ENCODE measurements around the gene TMEM89.

TMEM89 gene

GRCh38 chr3:48624767-48625166 is 3.2 kb upstream of the TMEM89 start:
- in situ Hi-C loops (cut with HindIII; ENCODE audit: low pct_ligation_motif_present, low pct_unique_long_range_greater_than_20kb, low sequenced_read_pairs): no loop called here
- DNase-seq: no peak

GRCh38 chr3:48623851-48624547 is 2.4 kb upstream of the TMEM89 start:
- in situ Hi-C loops (cut with HindIII; ENCODE audit: low pct_ligation_motif_present, low pct_unique_long_range_greater_than_20kb, low sequenced_read_pairs): no loop called here
- DNase-seq: no peak

DNA sequence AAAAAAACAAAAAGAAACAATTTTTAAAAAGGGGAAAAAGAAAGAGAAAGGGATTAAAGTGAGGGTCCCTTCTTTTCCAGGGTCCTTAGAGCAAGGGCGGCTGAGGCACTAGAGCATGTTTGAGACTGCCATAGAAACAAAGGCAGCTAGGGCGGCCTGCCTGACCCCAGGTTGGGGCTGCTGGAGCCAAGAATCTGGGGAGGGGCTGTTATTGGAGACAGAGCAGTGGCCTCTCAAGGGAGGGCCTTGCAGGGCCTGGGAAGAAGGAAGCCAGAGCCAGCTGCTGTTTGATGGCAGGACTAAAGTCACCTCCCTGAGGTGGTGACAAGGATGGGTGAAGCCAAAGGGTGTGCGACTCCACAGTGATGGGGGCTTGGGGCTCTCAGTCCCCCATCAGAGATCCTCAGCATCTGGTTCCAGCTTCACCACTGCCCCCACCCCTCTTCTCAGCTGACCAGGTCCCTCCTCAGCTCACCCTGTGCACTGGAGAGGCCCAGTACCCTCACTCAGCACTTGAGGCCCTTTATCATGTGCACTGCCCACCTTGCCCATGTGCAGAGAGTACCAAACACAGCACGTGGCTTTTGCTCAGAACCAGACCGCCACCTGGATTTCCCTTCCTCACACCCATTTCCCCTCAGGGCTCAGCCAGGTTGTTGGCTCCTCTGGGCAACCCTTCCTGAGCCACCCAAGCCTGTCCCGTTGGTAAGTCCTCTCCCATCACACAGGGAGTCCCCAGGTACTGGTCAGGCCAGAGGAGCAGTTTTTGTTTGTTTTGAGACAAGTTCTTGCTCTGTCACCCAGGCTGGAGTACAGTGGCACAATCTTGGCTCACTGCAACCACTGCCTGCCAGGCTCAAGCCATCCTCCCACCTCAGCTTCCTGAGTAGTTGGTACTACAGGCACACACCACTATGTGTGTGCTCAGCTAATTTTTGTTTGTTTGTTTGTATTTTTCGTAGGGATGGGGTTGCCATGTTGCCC is 1.7 kb downstream of the TMEM89 start:
- in situ Hi-C loops (cut with HindIII; ENCODE audit: low pct_ligation_motif_present, low pct_unique_long_range_greater_than_20kb, low sequenced_read_pairs): no loop called here
- no peak for DNase-seq

- in situ Hi-C loops (cut with HindIII; ENCODE audit: low pct_ligation_motif_present, low pct_unique_long_range_greater_than_20kb, low sequenced_read_pairs): no loop called here
- no peak for DNase-seq
Observed at GRCh38 chr3:48617559-48617958, 4.0 kb downstream of the TMEM89 start.

DNA sequence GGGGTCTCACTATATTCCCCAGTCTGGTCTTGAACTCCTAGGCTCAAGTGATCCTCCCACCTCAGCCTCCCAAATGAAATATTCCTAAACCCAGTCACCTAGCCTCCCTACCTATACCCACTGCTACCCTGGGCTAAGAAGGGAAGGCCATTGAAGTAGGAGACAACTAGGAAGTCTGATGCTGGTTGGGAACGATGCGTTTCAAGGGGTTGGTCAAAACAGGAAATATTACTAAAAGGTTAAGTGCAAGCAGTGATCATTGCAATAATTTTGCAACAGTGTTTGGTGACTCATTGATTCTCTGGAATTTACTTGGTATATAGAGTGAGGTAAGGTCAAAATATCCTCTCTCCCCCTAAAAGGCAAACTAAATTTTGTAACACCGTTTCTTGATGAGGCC is 7.5 kb downstream of the TMEM89 start:
- DNase-seq: no peak
- in situ Hi-C loops (cut with HindIII; ENCODE audit: low pct_ligation_motif_present, low pct_unique_long_range_greater_than_20kb, low sequenced_read_pairs): no loop called here

DNA sequence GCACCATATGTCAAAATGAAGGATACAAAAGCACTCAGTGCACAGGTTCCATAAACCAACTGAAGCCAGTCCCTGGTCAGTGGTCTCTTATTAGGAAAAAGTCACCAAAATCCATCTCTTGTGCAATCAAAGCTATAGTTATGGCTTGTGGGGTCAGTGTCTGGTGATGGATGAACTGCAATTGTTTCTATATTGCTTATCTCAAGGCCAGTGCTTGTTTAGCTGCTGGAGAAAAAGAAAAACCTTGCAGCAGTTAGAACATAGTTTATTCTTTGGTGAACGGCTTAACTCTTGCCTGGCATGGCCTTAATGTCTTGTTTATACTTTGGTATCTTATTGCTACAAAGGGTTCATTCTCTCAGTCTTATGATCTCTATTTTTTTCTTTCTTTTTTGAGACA is 9.3 kb downstream of the TMEM89 start:
- in situ Hi-C loops (cut with HindIII; ENCODE audit: low pct_ligation_motif_present, low pct_unique_long_range_greater_than_20kb, low sequenced_read_pairs): no loop called here
- DNase-seq: no peak

DNA sequence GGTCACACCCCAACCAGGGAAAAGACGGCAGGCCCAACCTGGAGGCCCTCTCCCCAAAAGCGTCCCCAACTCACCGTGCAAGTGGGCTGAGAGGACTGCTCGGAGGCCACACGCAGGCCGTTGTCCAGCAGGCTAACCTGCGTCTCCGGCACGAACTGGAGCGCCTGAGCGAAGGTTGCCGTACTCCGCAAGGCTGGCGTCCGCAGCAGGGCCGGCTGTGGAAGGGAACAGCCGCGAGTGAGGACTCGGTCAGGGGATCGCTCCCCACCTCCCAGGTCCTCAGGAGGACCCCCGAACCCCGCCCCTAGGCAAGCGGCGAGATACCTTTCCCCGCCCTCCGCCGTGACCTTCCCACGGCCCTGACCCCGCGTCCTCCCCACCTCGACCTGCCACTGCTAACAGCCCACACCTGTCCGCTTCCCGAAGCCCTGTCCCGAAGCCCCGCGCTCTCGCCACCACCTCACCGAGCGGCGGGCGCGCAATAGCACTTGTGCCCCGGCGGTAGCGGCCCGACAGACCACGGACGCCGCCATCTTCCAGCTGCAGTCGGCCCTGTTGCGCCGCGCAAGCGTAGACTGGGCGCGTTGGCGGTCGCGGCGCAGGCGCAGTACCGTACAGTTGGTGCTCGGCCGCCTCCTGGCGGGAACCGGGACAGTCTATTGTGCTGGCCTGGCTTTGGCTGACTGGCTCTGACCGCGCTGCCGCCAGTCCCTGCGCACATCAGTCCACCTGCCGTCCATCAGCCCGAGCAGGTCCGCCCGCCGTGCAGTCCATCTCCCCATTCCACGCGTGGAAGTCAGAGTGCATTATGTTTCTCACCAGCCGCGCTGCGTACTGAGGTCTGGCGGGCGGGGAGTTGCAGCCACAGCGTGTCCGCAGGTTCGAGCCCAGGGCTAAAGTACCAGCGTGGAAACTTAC is 12.2 kb downstream of the TMEM89 start, which contains the start of gene UQCRC1:
UQCRC1 (minus strand) TSS at position 559 of the 918 bp plus-strand sequence; CDS start at position 533, 26 bp downstream.
- in situ Hi-C loops (cut with HindIII; ENCODE audit: low pct_ligation_motif_present, low pct_unique_long_range_greater_than_20kb, low sequenced_read_pairs): no loop called here
- DNase-seq: peak; percentile 89

DNA sequence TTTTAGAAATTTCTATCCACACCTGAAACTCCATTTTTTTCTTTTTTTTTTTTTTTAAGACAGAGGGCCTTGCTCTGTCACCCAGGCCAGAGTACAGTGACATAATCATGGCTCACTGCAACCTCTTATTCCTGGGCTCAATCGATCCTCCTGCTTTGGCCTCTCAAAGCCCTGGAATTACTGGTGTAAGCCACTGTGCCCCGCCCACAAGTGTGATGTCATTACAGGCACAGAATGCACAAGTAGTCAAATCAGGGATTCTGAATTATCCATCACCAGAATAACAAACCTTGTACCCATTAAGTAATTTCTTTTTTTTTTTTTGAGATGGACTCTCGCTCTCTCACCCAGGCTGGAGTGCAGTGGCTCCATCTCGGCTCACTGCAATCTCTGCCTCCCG is 14.1 kb downstream of the TMEM89 start:
- in situ Hi-C loops (cut with HindIII; ENCODE audit: low pct_ligation_motif_present, low pct_unique_long_range_greater_than_20kb, low sequenced_read_pairs): no loop called here
- DNase-seq: no peak

- no peak for DNase-seq
- in situ Hi-C loops (cut with HindIII; ENCODE audit: low pct_ligation_motif_present, low pct_unique_long_range_greater_than_20kb, low sequenced_read_pairs): no loop called here
Observed at GRCh38 chr3:48601622-48601994, 20.0 kb downstream of the TMEM89 start.

GRCh38 chr3:48600711-48601621 is 20.6 kb downstream of the TMEM89 start:
- in situ Hi-C loops (cut with HindIII; ENCODE audit: low pct_ligation_motif_present, low pct_unique_long_range_greater_than_20kb, low sequenced_read_pairs): no loop called here
- DNase-seq: no peak

- no peak for DNase-seq
- in situ Hi-C loops (cut with HindIII; ENCODE audit: low pct_ligation_motif_present, low pct_unique_long_range_greater_than_20kb, low sequenced_read_pairs): no loop called here
Observed at GRCh38 chr3:48599509-48600285, 21.9 kb downstream of the TMEM89 start.

DNA sequence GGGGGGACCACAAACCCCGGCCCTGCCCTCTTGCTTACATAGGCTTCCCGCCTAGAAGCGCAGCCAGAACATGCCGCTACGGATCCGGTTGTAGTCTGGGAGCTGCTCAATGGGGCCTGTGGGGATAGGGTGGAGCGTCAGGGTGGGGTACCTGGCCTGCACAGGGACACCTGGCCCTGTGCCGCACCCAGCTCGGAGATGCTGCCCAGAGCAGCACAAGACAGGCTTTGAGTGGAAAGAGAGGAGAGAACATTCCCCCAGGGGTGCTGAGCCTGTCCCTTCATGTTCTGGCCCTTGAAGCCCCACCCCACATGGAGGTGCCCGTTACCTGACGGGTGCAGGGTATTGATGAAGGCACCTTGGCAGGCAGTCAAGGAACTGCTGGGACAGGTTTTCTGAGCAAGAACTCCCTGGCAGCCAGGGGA is 22.5 kb downstream of the TMEM89 start:
- DNase-seq: no peak
- in situ Hi-C loops (cut with HindIII; ENCODE audit: low pct_ligation_motif_present, low pct_unique_long_range_greater_than_20kb, low sequenced_read_pairs): no loop called here

DNA sequence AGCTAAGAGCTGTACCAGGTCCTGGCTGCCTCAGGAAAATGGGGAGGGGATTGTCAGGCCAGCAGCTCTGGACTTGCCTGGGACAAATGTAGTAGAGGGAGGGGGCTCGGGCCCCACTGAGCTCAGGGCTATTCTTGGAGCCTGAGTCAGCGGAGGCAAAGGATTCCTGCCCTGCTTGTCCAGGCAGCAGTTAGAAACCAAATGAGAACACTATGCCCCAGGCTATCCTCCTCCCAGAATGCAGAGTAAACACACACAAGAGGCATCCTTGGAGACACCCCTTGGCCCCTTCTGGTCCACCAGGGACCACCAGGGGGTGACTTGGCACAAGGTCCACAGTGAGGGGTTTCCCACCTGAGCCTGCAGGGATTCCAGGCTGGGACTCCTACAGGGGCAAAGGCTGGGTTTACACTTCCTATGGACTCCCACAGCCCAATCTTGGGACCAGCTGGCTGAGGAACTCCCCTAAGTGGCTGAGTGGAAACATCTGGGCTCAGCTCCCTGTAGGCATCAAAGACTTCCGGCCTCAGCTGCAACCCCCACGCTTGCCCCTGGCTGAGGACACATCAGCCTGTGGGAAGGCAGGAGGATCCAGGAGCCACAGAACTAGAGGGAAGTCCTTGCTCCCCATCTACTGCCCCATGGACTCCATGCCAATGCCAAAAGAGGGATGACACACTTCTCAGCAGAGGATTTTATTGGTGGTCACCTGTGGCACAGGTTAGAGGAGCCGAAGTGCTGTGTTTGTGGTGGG is 23.1 kb downstream of the TMEM89 start:
- no peak for DNase-seq
- in situ Hi-C loops (cut with HindIII; ENCODE audit: low pct_ligation_motif_present, low pct_unique_long_range_greater_than_20kb, low sequenced_read_pairs): no loop called here

GRCh38 chr3:48597408-48597800 is 24.2 kb downstream of the TMEM89 start:
- in situ Hi-C loops (cut with HindIII; ENCODE audit: low pct_ligation_motif_present, low pct_unique_long_range_greater_than_20kb, low sequenced_read_pairs): no loop called here
- DNase-seq: no peak

DNA sequence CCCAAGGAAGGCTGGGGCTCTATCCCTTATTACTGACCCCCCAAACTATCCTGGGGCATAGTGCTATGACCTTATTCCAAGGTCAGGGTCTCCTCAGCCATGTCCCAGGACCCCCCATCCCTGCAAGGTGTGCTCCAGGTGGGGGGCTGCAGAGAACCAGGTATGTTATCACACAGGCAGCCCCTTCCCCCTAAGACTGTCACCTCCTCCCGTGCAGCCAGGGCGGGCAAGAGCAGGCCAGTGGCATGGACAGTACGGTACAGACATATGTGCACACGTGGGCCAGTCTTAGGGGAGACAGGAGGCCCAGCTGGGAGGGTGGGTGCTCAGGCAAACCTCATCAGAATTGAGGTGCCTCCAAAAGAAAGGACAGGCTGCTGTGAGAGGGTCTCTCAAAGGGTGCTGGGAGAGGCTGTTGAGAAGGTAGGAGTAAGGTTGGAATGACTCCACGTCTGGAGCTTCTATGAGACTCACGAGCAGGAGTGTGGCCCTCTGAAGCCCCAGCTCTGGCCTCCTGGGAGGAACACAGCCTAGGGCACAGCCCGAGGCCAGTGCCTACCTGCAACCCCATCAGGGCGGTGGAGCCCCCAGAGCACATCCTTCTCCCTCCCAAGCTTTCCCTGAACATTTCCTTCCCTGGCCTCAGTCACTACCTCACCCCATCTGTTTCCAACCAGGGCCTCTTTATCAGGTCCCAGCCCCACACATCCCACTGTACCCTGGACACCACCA is 24.7 kb downstream of the TMEM89 start:
- no peak for DNase-seq
- in situ Hi-C loops (cut with HindIII; ENCODE audit: low pct_ligation_motif_present, low pct_unique_long_range_greater_than_20kb, low sequenced_read_pairs): no loop called here

GRCh38 chr3:48596157-48596556 is 25.4 kb downstream of the TMEM89 start:
- in situ Hi-C loops (cut with HindIII; ENCODE audit: low pct_ligation_motif_present, low pct_unique_long_range_greater_than_20kb, low sequenced_read_pairs): no loop called here

More at GRCh38 chr3:48596157-48596556, 25.4 kb downstream of the TMEM89 start:
- DNase-seq: no peak
